ENCODE measurements around the gene FAM222A. TPM values are rescaled to one million over a fixed set of nuclear protein-coding genes. Genes with fewer than 3 reads are reported as not detected.

The FAM222A gene
- total RNA-seq, 2 donors from 2014 or later: 1.3 to 2.0 TPM

DNA sequence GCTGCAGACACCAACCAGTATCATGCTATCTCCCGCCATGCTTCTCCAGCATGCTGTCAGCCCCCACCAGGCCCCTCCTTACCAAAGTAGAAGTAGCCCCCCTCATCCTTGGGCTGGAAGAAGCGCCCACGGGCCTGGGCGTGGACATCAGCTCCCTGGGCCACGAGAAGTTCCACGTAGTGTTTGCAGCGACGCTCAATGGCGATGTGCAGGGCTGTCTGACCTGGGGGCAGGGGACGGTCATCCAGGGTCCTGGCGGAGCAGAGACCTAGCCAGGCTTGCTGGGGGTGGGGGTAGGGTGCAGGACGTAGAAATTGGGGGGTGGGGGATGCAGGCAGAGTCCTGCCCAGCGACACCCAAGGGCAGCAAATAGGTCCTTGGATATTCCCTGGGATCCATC is 86.9 kb downstream of the FAM222A start:
- no peak overlapping the region for H3K27ac Mint-ChIP-seq
- no peaks in the 10 kb centered on the region for H3K36me3 Mint-ChIP-seq (ENCODE audit: low read depth)
- H3K4me1 Mint-ChIP-seq: peaks cover 4% of the 10 kb centered on the region
- no peaks in the 10 kb centered on the region for H3K9me3 ChIP-seq (ENCODE audit: control insufficient read depth, low read length, poor library complexity, severe bottlenecking)
- DNase-seq (no peak), ATAC-seq (no peak)
- no peak overlapping the region for H3K4me3 Mint-ChIP-seq
- H3K27me3 Mint-ChIP-seq: peaks cover 10% of the 10 kb centered on the region

DNA sequence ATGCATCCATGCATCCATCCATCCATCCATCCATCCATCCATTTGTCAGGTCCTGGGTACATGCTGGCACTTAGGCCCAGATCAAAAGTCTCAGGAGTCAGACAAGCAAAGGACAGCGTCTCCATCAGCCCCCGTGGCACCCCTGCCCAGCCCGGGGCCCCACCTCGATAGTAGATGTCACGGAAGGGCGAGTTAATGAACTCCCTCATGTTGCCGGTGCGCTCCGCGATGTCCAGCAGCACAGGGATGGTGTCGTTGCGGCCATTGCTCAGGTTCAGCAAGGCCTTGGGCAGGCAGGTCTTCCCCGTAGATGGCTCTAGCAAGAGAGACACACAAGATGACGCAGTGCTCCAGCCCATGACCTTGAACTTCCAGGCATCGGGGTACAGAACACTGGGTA is 89.2 kb downstream of the FAM222A start:
- Mint-ChIP-seq H3K4me3 (no peak overlapping the region), H3K27ac (no peak overlapping the region), H3K27me3 (peaks cover 10% of the 10 kb centered on the region), H3K36me3 (ENCODE audit: low read depth) (no peaks in the 10 kb centered on the region), H3K4me1 (peaks cover 4% of the 10 kb centered on the region)
- ATAC-seq: no peak
- DNase-seq: no peak
- no peaks in the 10 kb centered on the region for H3K9me3 ChIP-seq (ENCODE audit: control insufficient read depth, low read length, poor library complexity, severe bottlenecking)

GRCh38 chr12:109803678-109804077 is 90.1 kb downstream of the FAM222A start:
- no peaks in the 10 kb centered on the region for H3K36me3 Mint-ChIP-seq (ENCODE audit: low read depth)

DNA sequence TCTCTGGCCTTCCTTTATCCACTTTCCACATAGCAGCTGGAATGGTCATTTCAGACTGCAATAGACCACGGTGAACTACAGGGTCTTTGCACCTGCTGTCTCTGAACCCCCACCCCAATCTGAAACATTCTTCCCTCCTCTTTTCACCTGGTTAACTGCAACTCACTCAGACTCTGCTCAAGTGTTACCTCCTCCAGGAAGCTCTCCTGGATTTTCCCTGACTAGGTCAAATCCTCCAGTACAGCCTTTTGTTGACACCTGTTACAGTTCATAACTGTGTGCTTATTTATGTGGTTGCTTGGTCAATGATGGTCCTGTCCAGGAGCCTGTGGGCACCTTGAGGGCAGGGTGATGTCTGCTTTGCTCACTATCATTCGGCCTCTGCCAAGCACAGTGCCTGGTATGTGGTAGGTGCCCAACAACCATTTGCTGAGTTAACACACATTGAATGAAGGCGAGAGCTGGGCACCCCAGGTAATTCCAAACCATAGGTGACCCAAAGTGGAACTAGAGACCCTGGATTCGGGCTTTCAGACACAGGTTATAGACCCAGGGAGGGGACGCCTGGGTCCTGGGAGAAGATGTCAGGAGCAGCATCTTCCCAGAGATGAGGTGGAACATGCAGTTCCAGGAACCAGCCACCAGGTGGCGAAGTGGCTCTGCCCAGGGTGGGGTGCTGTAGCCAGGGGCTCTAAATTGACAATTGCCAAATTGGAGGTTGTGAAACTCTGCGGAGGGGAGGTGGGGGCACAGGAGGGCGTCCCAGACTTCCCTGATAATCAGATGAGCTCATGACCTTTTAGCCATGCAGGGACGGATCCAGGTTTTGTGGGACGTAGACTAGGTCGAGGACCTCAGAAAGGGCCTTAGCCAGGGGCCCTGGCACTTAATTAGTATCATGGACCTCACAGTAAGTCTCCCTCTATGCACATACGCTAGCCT is 91.5 kb downstream of the FAM222A start:
- Mint-ChIP-seq H3K4me1 (peaks cover 4% of the 10 kb centered on the region), H3K27ac (peak overlapping the region; percentile 75), H3K4me3 (no peak overlapping the region), H3K27me3 (peaks cover 10% of the 10 kb centered on the region), H3K36me3 (ENCODE audit: low read depth) (no peaks in the 10 kb centered on the region)
- DNase-seq: peak; percentile 43 to 59 (median 56)
- H3K9me3 ChIP-seq (ENCODE audit: control insufficient read depth, low read length, poor library complexity, severe bottlenecking): no peaks in the 10 kb centered on the region
- peak; percentile 83 for ATAC-seq

More at GRCh38 chr12:109803678-109804077, 90.1 kb downstream of the FAM222A start:
- Mint-ChIP-seq H3K4me1 (peaks cover 4% of the 10 kb centered on the region), H3K27me3 (peaks cover 10% of the 10 kb centered on the region), H3K27ac (no peak overlapping the region), H3K4me3 (no peak overlapping the region)
- no peak for DNase-seq
- ATAC-seq: no peak
- H3K9me3 ChIP-seq (ENCODE audit: control insufficient read depth, low read length, poor library complexity, severe bottlenecking): no peaks in the 10 kb centered on the region

DNA sequence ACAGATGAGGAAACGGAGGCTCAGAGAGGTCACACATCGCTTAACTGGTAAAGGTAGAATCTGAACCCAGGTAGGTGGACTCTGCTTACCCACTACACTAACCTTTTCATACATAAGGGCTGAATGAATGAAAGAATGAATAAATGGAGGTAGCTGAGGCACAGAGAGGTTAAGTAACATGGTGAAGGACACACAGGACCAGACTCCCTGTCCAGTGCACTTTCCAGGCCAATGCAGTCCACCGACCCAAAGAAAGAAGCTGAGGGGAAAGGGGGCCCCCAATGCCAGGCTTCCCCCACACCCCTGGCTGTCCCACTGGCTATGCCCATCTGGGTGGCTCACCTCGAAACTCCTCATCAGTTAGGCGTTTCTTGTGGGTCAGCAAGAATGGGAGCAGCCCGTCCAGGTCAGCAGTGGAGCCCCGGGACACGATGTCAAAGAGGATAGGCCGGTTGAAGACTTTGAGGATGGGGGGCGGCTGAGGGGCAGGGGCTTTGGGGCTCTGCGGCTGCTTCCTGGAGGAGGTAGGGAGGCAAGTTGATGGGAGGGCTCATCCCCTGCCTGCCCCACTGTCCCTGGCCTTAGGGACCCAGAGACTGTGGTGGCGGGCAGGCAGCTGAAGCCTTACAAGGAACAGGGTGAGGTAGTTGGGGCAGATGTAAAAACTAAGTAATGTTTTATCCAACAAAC is 94.5 kb downstream of the FAM222A start:
- H3K27me3 Mint-ChIP-seq: peaks cover 5% of the 10 kb centered on the region
- H3K9me3 ChIP-seq (ENCODE audit: control insufficient read depth, low read length, poor library complexity, severe bottlenecking): no peaks in the 10 kb centered on the region
- H3K4me3 Mint-ChIP-seq: no peak overlapping the region
- no peak for ATAC-seq
- H3K36me3 Mint-ChIP-seq (ENCODE audit: low read depth): no peaks in the 10 kb centered on the region
- peaks cover 4% of the 10 kb centered on the region for H3K4me1 Mint-ChIP-seq
- H3K27ac Mint-ChIP-seq: no peak overlapping the region
- no peak for DNase-seq

DNA sequence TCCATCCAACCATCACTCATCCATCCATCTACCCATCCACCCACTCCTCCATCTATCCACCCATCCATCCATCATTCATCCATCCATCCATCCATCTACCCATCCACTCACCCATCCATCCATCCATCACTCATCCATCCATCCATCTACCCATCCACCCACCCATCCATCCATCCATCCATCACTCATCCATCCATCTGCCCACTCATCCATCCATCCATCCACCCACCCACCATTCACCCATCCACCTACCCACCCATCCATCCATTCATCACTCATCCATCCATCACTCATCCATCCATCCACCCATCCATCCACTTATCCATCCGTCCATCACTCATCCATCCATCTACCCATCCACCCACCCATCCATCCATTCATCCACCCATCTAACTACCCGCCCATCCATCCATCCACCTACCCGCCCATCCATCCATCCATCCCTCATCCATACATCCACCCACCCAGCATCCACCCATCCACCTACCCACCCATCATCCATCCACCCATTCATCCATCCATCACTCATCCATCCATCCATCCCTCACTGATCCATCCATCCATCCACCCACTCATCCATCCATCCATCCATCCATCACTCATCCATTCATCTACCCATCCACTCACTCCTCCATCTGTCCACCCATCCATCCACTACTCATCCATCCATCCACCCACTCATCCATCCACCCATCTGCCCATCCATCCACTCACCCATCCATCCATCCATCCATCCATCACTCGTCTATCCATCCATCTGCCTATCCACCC is 95.4 kb downstream of the FAM222A start:
- peaks cover 4% of the 10 kb centered on the region for H3K4me1 Mint-ChIP-seq
- H3K36me3 Mint-ChIP-seq (ENCODE audit: low read depth): no peaks in the 10 kb centered on the region
- peaks cover 4% of the 10 kb centered on the region for H3K27me3 Mint-ChIP-seq
- no peak for DNase-seq
- no peak overlapping the region for H3K4me3 Mint-ChIP-seq
- no peak for ATAC-seq
- no peaks in the 10 kb centered on the region for H3K9me3 ChIP-seq (ENCODE audit: control insufficient read depth, low read length, poor library complexity, severe bottlenecking)
- no peak overlapping the region for H3K27ac Mint-ChIP-seq

DNA sequence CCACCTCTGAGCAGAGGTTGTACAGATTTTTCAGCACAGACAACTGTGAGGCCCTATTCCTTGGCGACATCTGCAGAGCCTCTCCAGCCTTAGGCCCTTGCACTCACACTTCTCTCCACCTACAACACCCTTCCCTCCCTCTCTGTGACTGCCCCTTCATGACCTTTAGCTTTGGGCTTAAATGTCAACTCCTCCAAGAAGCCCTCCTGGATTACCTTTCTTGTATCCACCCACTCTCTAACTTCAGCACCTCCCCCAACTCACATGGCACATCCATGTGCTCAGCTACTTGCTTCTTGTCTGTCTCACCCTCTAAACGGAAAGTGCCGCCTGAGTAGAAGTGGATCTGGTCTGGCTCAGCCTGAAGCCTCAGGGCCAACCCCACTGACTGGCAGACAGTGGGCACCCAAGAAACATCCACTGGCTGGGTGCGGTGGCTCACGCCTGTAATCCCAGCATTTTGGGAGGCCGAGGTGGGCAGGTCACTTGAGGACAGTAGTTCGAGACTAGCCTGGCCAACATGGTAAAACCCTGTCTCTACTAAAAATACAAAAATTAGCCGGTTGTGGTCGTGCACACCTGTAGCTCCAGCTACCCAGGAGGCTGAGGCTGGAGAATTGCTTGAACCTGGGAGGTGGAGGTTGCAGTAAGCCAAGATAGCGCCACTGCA is 97.5 kb downstream of the FAM222A start:
- H3K4me3 Mint-ChIP-seq: no peak overlapping the region
- H3K27me3 Mint-ChIP-seq: no peaks in the 10 kb centered on the region

GRCh38 chr12:109811624-109811995 is 98.0 kb downstream of the FAM222A start:
- Mint-ChIP-seq H3K27ac (no peak overlapping the region), H3K4me1 (no peaks in the 10 kb centered on the region), H3K4me3 (no peak overlapping the region), H3K36me3 (ENCODE audit: low read depth) (no peaks in the 10 kb centered on the region), H3K27me3 (no peaks in the 10 kb centered on the region)
- ATAC-seq (no peak), DNase-seq (no peak)
- no peaks in the 10 kb centered on the region for H3K9me3 ChIP-seq (ENCODE audit: control insufficient read depth, low read length, poor library complexity, severe bottlenecking)

More for the DNA sequence above, 97.5 kb downstream of the FAM222A start:
- DNase-seq (no peak), ATAC-seq (no peak)
- H3K27ac Mint-ChIP-seq: no peak overlapping the region
- no peaks in the 10 kb centered on the region for H3K4me1 Mint-ChIP-seq
- no peaks in the 10 kb centered on the region for H3K9me3 ChIP-seq (ENCODE audit: control insufficient read depth, low read length, poor library complexity, severe bottlenecking)
- no peaks in the 10 kb centered on the region for H3K36me3 Mint-ChIP-seq (ENCODE audit: low read depth)

GRCh38 chr12:109813810-109814416 is 100.3 kb downstream of the FAM222A start:
- H3K36me3 Mint-ChIP-seq (ENCODE audit: low read depth): no peaks in the 10 kb centered on the region
- no peak for ATAC-seq
- peaks cover 4% of the 10 kb centered on the region for H3K27me3 Mint-ChIP-seq
- H3K27ac Mint-ChIP-seq: no peak overlapping the region
- H3K4me1 Mint-ChIP-seq: no peaks in the 10 kb centered on the region
- no peaks in the 10 kb centered on the region for H3K9me3 ChIP-seq (ENCODE audit: control insufficient read depth, low read length, poor library complexity, severe bottlenecking)
- no peak overlapping the region for H3K4me3 Mint-ChIP-seq
- no peak for DNase-seq

GRCh38 chr12:109814600-109815150 is 101.0 kb downstream of the FAM222A start:
- Mint-ChIP-seq H3K4me3 (no peak overlapping the region), H3K4me1 (no peaks in the 10 kb centered on the region), H3K36me3 (ENCODE audit: low read depth) (no peaks in the 10 kb centered on the region), H3K27me3 (peaks cover 12% of the 10 kb centered on the region), H3K27ac (no peak overlapping the region)
- no peak for DNase-seq
- no peak for ATAC-seq
- no peaks in the 10 kb centered on the region for H3K9me3 ChIP-seq (ENCODE audit: control insufficient read depth, low read length, poor library complexity, severe bottlenecking)

GRCh38 chr12:109815225-109815624 is 101.6 kb downstream of the FAM222A start:
- ATAC-seq: no peak
- no peak overlapping the region for H3K27ac Mint-ChIP-seq
- H3K4me3 Mint-ChIP-seq: no peak overlapping the region
- H3K9me3 ChIP-seq (ENCODE audit: control insufficient read depth, low read length, poor library complexity, severe bottlenecking): no peaks in the 10 kb centered on the region
- H3K36me3 Mint-ChIP-seq (ENCODE audit: low read depth): no peaks in the 10 kb centered on the region
- no peak for DNase-seq
- H3K4me1 Mint-ChIP-seq: no peaks in the 10 kb centered on the region
- H3K27me3 Mint-ChIP-seq: peaks cover 16% of the 10 kb centered on the region
